Esophagus muscularis mucosa (tissue), 3 donors: ENCODE measurements around the gene TMEM240.

Experiments
- POLR2AphosphoS5 ChIP-seq, 2 donors: sonication (generic); formaldehyde crosslinking; IDR thresholded peaks; one replicate each; pipeline ENCODE4 v1.6.1; 2017; ENCODE audit warnings: antibody characterized with exemption in 2 of 2
- TF ChIP-seq, protein P1 (sequence below), 3 experiments: fragments of 200-600 bp in 2 of 3; fragments of 450-650 bp in 1 of 3; sonication (generic) in 2 of 3; IDR thresholded peaks; one replicate each; pipeline ENCODE4 v1.5.1; 2017 to 2019; ENCODE audit warnings: antibody characterized with exemption in 3 of 3, mild to moderate bottlenecking in 2 of 3, moderate library complexity in 1 of 3

DNA sequence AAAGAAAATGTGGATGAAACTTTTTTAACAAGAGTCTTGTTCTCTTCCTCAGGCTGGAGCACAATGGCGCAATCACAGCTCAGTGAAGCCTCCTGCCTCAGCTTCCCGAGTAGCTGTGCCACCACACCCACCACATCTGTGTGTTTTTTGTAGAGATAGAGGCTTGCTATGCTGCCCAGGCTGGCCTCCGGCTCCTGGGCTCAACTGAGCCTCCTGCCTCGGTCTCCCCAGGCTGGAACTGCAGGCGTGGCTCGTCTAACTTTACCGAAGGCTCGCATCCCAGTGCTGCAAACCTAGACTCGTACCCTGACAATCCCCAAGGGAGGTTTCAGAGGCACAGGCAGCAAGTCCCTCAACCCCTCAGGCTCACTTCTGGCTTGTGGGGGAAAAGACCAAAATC lies 19.8 kb upstream of the TMEM240 start:
- TF ChIP-seq, protein P1, sequence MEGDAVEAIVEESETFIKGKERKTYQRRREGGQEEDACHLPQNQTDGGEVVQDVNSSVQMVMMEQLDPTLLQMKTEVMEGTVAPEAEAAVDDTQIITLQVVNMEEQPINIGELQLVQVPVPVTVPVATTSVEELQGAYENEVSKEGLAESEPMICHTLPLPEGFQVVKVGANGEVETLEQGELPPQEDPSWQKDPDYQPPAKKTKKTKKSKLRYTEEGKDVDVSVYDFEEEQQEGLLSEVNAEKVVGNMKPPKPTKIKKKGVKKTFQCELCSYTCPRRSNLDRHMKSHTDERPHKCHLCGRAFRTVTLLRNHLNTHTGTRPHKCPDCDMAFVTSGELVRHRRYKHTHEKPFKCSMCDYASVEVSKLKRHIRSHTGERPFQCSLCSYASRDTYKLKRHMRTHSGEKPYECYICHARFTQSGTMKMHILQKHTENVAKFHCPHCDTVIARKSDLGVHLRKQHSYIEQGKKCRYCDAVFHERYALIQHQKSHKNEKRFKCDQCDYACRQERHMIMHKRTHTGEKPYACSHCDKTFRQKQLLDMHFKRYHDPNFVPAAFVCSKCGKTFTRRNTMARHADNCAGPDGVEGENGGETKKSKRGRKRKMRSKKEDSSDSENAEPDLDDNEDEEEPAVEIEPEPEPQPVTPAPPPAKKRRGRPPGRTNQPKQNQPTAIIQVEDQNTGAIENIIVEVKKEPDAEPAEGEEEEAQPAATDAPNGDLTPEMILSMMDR (IDR thresholded peaks at IDR 0.05) = no peak
- TF ChIP-seq POLR2AphosphoS5 (IDR thresholded peaks at IDR 0.05) = no peak
